Measurements from ENCODE around the gene RGMA. TPM values are rescaled to one million over a fixed set of nuclear protein-coding genes. Genes with fewer than 3 reads are reported as not detected.

RGMA gene
- total RNA-seq, 2 experiments from 2014 or later = not detected

DNA sequence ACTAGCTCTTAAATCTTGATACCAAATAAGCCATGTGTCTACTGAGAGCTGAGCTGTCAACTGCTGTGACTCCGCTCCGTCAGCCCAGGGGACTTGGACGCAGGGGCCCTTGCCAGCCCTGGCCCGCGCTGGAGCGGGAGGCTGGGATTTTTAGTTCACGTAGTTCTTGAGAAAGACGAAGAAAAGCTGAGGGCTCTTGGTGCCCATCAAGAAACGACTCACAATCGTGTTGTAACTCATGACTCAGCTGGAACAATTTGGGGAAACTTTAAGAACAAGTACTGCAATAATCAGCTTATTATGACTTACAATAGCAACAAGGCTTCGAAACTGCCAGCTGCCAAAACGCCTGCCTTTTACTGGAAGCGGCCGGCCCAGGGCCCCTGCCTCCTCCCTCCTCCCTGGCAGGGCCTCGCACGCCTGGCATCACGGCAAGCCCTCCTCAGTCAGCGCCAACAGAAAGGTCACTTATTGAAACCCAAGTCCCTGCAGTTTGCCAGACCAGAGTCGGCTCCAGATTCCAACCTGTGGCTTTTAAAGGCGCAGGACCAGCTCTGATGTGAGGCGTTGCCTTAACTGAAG lies 60.3 kb downstream of the RGMA start:
- H3K27ac Mint-ChIP-seq = peak overlapping the region; percentile 53
- intact Hi-C loops (cut with micrococcal nuclease) = no loop called here
- TF ChIP-seq, protein P1, sequence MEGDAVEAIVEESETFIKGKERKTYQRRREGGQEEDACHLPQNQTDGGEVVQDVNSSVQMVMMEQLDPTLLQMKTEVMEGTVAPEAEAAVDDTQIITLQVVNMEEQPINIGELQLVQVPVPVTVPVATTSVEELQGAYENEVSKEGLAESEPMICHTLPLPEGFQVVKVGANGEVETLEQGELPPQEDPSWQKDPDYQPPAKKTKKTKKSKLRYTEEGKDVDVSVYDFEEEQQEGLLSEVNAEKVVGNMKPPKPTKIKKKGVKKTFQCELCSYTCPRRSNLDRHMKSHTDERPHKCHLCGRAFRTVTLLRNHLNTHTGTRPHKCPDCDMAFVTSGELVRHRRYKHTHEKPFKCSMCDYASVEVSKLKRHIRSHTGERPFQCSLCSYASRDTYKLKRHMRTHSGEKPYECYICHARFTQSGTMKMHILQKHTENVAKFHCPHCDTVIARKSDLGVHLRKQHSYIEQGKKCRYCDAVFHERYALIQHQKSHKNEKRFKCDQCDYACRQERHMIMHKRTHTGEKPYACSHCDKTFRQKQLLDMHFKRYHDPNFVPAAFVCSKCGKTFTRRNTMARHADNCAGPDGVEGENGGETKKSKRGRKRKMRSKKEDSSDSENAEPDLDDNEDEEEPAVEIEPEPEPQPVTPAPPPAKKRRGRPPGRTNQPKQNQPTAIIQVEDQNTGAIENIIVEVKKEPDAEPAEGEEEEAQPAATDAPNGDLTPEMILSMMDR (IDR thresholded peaks at IDR 0.05) = no peak
- ATAC-seq (no peak), DNase-seq (peak; percentile 25)
- POLR2A ChIA-PET = interaction anchor here (0.9 to 2.4 kb wide), 5 partner anchors 8 to 59 kb away, joined by 4 to 7 read pairs (median 4); no protein-coding TSS in a partner anchor
- H3K27me3 Mint-ChIP-seq = no peaks in the 10 kb centered on the region
- no peak overlapping the region for H3K4me3 Mint-ChIP-seq
- H3K4me1 Mint-ChIP-seq (ENCODE audit: low read depth) = peaks cover 54% of the 10 kb centered on the region
- H3K36me3 Mint-ChIP-seq (ENCODE audit: low read depth) = peaks cover 32% of the 10 kb centered on the region
- CTCF ChIA-PET = interaction anchor here (0.7 to 5.8 kb wide), 12 partner anchors 9 to 1091 kb away, joined by 3 to 63 read pairs (median 6); no protein-coding TSS in a partner anchor
- no peaks in the 10 kb centered on the region for H3K9me3 Mint-ChIP-seq

DNA sequence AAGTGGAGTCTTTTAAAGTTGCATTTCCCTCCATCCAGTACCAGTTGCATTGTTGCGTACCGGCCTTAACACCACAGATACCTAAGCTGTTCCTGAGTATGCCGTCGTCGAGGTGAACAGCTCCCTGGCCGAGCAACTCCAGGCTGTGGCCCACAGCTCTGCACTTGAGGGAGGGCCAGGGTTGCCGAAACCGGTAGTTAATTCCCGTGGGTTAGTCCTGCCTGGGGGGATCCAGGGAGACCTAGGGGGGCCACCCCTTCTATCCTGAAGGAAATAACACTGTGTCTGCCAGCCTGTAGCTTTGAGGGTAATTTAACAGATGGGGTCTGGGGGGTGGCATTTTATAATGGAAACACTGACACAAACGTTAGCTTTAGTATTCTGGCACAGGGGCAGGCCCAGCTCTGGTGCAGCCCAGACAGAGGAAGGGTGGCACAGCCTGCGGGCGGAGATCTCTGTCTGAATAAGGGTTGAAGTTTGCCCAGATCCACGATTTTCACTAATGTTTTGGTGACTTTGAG lies 60.8 kb downstream of the RGMA start:
- H3K4me1 Mint-ChIP-seq (ENCODE audit: low read depth) = peaks cover 59% of the 10 kb centered on the region

DNA sequence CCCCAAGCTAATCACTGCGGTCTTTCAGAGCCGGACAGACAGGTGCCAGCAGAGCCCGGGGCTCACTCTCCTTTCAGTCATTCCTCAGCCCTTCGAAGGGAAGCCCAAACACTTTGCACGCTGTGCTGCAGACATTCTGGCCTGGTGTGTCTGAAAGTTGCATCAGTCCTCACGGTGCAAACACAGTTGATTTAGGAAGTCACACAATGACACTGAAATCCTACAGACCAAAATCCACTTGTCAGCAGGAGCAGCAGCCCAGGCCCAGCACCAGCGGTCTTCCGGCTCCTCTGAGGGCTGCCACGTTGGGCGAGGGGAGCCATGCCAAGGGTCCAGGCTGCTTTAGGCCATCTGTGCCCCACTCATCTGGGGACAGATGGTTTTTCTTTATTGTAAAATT lies 61.6 kb downstream of the RGMA start:
- CTCF ChIA-PET = interaction anchor here (1.4 to 5.0 kb wide), 4 partner anchors 10 to 1092 kb away, joined by 5 to 37 read pairs (median 24); no protein-coding TSS in a partner anchor

More for the DNA sequence above, 60.8 kb downstream of the RGMA start:
- ChIA-PET POLR2A (interaction anchor here (0.9 to 2.4 kb wide), 4 partner anchors 8 to 60 kb away, joined by 4 to 7 read pairs (median 4); no protein-coding TSS in a partner anchor), CTCF (interaction anchor here (0.7 to 5.8 kb wide), 11 partner anchors 8 to 1091 kb away, joined by 3 to 63 read pairs (median 7); no protein-coding TSS in a partner anchor)
- peaks cover 37% of the 10 kb centered on the region for H3K36me3 Mint-ChIP-seq (ENCODE audit: low read depth)
- intact Hi-C loops (cut with micrococcal nuclease) = no loop called here
- DNase-seq (no peak), ATAC-seq (no peak)
- TF ChIP-seq, protein P1 (IDR thresholded peaks at IDR 0.05) = no peak
- H3K4me3 Mint-ChIP-seq = no peak overlapping the region
- no peaks in the 10 kb centered on the region for H3K27me3 Mint-ChIP-seq
- H3K27ac Mint-ChIP-seq = peak overlapping the region; percentile 53
- no peaks in the 10 kb centered on the region for H3K9me3 Mint-ChIP-seq

DNA sequence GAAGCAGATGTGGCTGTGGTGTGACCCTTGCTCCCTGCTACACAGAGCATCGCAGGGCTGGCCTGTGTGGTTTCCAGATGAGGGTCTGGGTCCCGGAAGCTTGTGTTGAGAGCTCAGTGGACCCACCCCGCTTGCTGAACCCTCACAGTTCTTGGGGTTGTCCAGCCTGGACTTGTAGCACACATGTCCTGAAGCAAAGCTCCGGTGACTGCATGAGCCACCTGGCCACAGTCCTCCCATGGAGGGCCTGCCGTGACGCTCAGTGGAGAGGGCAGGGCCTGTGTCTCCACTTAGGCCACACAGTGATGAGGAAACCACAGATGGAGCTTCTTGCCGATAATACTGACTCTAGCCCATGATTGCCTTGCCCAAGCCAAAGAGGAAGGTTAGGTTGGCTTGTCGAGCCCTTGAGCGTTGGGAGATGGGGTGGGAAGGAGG lies 62.6 kb downstream of the RGMA start:
- Mint-ChIP-seq H3K27ac (peak overlapping the region; percentile 81), H3K4me1 (ENCODE audit: low read depth) (peaks cover 77% of the 10 kb centered on the region), H3K36me3 (ENCODE audit: low read depth) (peaks cover 55% of the 10 kb centered on the region), H3K4me3 (no peak overlapping the region), H3K9me3 (no peaks in the 10 kb centered on the region), H3K27me3 (no peaks in the 10 kb centered on the region)
- TF ChIP-seq, protein P1 (IDR thresholded peaks at IDR 0.05) = no peak
- POLR2A ChIA-PET = interaction anchor here (1.3 kb wide), 1 partner anchor 9 kb away, joined by 5 read pairs; no protein-coding TSS in a partner anchor
- no peak for DNase-seq
- no peak for ATAC-seq
- CTCF ChIA-PET = interaction anchor here (1.0 to 1.3 kb wide), 3 partner anchors 61 to 1094 kb away, joined by 3 to 4 read pairs (median 3); no protein-coding TSS in a partner anchor
- intact Hi-C loops (cut with micrococcal nuclease) = no loop called here

More for the DNA sequence above, 61.6 kb downstream of the RGMA start:
- Mint-ChIP-seq H3K36me3 (ENCODE audit: low read depth) (peaks cover 45% of the 10 kb centered on the region), H3K4me3 (no peak overlapping the region), H3K9me3 (no peaks in the 10 kb centered on the region), H3K27ac (no peak overlapping the region), H3K4me1 (ENCODE audit: low read depth) (peaks cover 67% of the 10 kb centered on the region), H3K27me3 (no peaks in the 10 kb centered on the region)
- TF ChIP-seq, protein P1 (IDR thresholded peaks at IDR 0.05) = no peak
- intact Hi-C loops (cut with micrococcal nuclease) = no loop called here
- ATAC-seq (no peak), DNase-seq (no peak)
- POLR2A ChIA-PET = no interaction called here

DNA sequence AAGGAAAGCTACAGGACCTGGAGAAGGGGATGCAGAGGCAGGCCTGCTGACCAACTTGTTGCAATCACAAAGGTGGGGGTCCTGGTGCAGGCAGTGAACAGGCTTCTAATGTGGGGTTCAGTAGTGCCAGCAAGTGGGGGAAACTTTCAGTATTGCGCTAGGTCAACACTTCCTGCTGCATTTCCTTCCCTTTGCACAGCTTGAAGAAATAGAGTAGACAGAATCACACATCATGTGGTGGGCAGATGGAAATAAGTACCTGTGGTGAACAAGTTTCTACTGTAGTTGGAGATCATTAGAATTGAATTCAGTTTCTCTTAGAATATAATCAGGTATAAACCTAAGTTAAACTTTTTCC lies 63.4 kb downstream of the RGMA start:
- Mint-ChIP-seq H3K36me3 (ENCODE audit: low read depth) (peaks cover 61% of the 10 kb centered on the region), H3K27ac (peak overlapping the region; percentile 81), H3K4me1 (ENCODE audit: low read depth) (peaks cover 83% of the 10 kb centered on the region), H3K9me3 (no peaks in the 10 kb centered on the region), H3K4me3 (no peak overlapping the region), H3K27me3 (no peaks in the 10 kb centered on the region)
- DNase-seq (no peak), ATAC-seq (peak; percentile 48)
- intact Hi-C loops (cut with micrococcal nuclease) = no loop called here
- ChIA-PET CTCF (interaction anchor here (1.0 to 1.3 kb wide), 3 partner anchors 24 to 1094 kb away, joined by 3 to 4 read pairs (median 3); no protein-coding TSS in a partner anchor), POLR2A (interaction anchor here (1.3 kb wide), 1 partner anchor 9 kb away, joined by 5 read pairs; no protein-coding TSS in a partner anchor)
- TF ChIP-seq, protein P1 (IDR thresholded peaks at IDR 0.05) = no peak

Measured in activated CD8-positive, alpha-beta T cell treated with anti-CD3 and anti-CD28 coated beads for 36 hours (primary cell).